Natural killer cell (primary cell): Measurements from ENCODE around the gene USP2. TPM values are rescaled to one million over a fixed set of nuclear protein-coding genes. Genes with fewer than 3 reads are reported as not detected.
A peak's percentile ranks its signal among the peaks of the same experiment; 100 is the strongest.

ENCODE experiments used
- ATAC-seq, 3 donors: fragments of 150-1000 bp in 2 of 3; fragments of 200-7000 bp in 1 of 3; cut with Tn5 transposase; 1 replicate in 1 of 3; 2 replicates in 2 of 3; pipeline ENCODE4 v1.10.0; 2021; ENCODE audit warnings: mild to moderate bottlenecking in 2 of 3, moderate library complexity in 2 of 3
- DNase-seq, 2 donors: peaks; one replicate each; pipeline versions ENCODE4 v3.0.0 to v3.0.0-alpha.2; 2013 to 2021; ENCODE audit warnings: mixed read lengths in 1 of 2
- H3K27ac ChIP-seq: one replicate; pipeline ENCODE4 v1.5.1; 2013; ENCODE audit warnings: mild to moderate bottlenecking, low read length
- H3K27me3 ChIP-seq: one replicate; pipeline ENCODE4 v1.6.1; 2013; ENCODE audit warnings: low read length; ENCODE audit not compliant: control insufficient read depth, insufficient read depth
- H3K36me3 ChIP-seq: one replicate; pipeline ENCODE4 v1.6.1; 2013; ENCODE audit warnings: low read length; ENCODE audit not compliant: control insufficient read depth, insufficient read depth
- H3K4me1 ChIP-seq: one replicate; pipeline ENCODE4 v1.6.1; 2013; ENCODE audit warnings: low read length; ENCODE audit not compliant: control insufficient read depth, insufficient read depth
- H3K4me3 ChIP-seq: one replicate; pipeline ENCODE4 v1.5.1; 2013; ENCODE audit warnings: low read length
- H3K9me3 ChIP-seq: one replicate; pipeline ENCODE4 v1.6.1; 2013; ENCODE audit warnings: low read length; ENCODE audit not compliant: control insufficient read depth, insufficient read depth
- H3K27ac Mint-ChIP-seq, 2 donors: one replicate each; pipeline ENCODE4 v1.8.0; 2022; ENCODE audit warnings: mild to moderate bottlenecking in 2 of 2, mixed read lengths in 2 of 2, moderate library complexity in 1 of 2
- H3K27me3 Mint-ChIP-seq, 2 donors: one replicate each; pipeline ENCODE4 v1.8.0; 2022; ENCODE audit warnings: low read depth in 2 of 2, mixed read lengths in 2 of 2
- H3K36me3 Mint-ChIP-seq: one replicate; pipeline ENCODE4 v1.8.0; 2022; ENCODE audit warnings: mixed read lengths
- H3K4me1 Mint-ChIP-seq, 2 donors: one replicate each; pipeline ENCODE4 v1.8.0; 2022; ENCODE audit warnings: mixed read lengths in 2 of 2
- H3K4me3 Mint-ChIP-seq: one replicate; pipeline ENCODE4 v1.8.0; 2022; ENCODE audit warnings: mild to moderate bottlenecking, moderate library complexity, mixed read lengths
- H3K9me3 Mint-ChIP-seq, 2 donors: one replicate each; pipeline ENCODE4 v1.8.0; 2022; ENCODE audit warnings: mixed read lengths in 2 of 2
- CTCF ChIP-seq: fragments of 200-600 bp; IDR thresholded peaks from one replicate; pipeline ENCODE4 v1.8.0; 2022; ENCODE audit warnings: antibody characterized with exemption
- WGBS: methylation state at CpG from one replicate; pipeline ENCODE4 v1.1.7; 2013; ENCODE audit warnings: missing lambda C conversion rate; ENCODE audit not compliant: insufficient coverage; 5-methylcytosine and 5-hydroxymethylcytosine counted together
- intact Hi-C: fragments of 100-400 bp; cut with micrococcal nuclease; formaldehyde crosslinking; loops from one replicate; pipeline ENCODE4 v1.14.2; 2022
- total RNA-seq, 4 donors: library from RNA; stranded (reverse); fragments of 120-200 nt in 1 of 4; gene quantifications; one replicate each; pipeline versions ENCODE4 v1.2.3 to v1.2.4, GENCODE V29; 2013 to 2022

The USP2 gene
- total RNA-seq, 3 donors from 2014 or later (not counting 1 experiment from before 2014, with no cell fraction given): 0.50 to 3.9 TPM; not detected in 1

DNA sequence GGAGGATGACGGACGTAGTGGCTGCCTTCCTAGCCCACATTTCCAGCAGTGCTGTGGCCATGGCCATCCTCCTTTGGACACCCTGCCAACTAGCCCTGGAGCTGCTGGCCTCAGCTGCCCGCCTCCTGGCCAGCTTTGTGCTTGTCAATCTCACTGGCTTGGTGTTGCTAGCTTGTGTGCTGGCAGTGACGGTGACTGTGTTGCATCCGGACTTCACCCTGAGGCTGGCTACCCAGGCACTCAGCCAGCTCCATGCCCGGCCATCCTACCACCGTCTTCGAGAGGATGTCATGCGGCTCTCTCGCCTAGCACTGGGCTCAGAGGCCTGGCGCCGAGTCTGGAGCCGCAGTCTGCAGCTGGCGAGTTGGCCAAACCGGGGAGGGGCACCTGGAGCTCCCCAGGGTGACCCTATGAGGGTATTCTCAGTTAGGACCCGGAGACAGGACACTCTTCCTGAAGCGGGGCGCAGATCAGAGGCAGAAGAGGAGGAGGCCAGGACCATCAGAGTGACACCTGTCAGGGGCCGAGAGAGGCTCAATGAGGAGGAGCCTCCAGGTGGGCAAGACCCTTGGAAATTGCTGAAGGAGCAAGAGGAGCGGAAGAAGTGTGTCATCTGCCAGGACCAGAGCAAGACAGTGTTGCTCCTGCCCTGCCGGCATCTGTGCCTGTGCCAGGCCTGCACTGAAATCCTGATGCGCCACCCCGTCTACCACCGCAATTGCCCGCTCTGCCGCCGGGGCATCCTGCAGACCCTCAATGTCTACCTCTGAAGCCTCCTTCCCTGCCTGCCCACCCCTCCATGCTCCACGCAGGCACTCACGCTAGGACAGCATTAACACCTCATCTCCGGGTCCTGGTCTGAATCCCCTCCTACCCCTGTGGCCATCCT, 45.6 kb downstream of the USP2 start:
- Mint-ChIP-seq H3K36me3 (no peaks in the 10 kb centered on the region), H3K4me1 (peaks cover 15 to 52% of the 10 kb centered on the region in 2 donors), H3K9me3 (no peaks in the 10 kb centered on the region), H3K27ac (peak overlapping the region; percentile 91 to 96), H3K27me3 (peaks cover 14 to 17% of the 10 kb centered on the region in 2 donors), H3K4me3 (peak overlapping the region; percentile 100)
- intact Hi-C loops: no loop called here
- Histone ChIP-seq H3K36me3 (no peaks in the 10 kb centered on the region), H3K4me1 (peaks cover 31% of the 10 kb centered on the region), H3K27me3 (peaks cover 13% of the 10 kb centered on the region), H3K4me3 (no peak overlapping the region), H3K9me3 (no peaks in the 10 kb centered on the region), H3K27ac (no peak overlapping the region)
- no peak for TF ChIP-seq CTCF
- DNase-seq: no peak
- no peak for ATAC-seq
- 93% methylated on average over 29 of the region's 30 CpGs for WGBS

DNA sequence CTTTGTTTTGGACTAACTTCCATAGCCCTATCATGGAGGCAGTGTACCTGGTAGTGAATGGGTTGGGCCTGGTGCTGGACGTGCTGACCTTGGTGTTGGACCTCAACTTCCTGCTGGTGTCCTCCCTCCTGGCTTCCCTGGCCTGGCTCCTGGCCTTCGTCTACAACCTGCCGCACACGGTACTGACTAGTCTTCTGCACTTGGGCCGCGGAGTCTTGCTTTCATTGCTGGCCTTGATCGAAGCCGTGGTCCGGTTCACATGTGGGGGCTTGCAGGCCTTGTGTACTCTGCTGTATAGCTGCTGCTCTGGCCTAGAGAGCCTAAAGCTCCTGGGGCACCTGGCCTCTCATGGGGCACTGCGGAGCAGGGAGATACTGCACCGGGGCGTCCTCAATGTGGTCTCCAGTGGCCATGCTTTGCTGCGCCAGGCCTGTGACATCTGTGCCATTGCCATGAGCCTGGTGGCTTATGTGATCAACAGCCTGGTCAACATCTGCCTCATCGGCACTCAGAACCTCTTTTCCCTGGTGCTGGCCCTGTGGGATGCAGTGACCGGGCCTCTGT, 46.3 kb downstream of the USP2 start:
- Histone ChIP-seq H3K27ac (peak overlapping the region; percentile 62), H3K36me3 (no peaks in the 10 kb centered on the region), H3K27me3 (peaks cover 10% of the 10 kb centered on the region), H3K9me3 (no peaks in the 10 kb centered on the region), H3K4me1 (peaks cover 25% of the 10 kb centered on the region), H3K4me3 (peak overlapping the region; percentile 86)
- intact Hi-C loops: no loop called here
- Mint-ChIP-seq H3K4me3 (peak overlapping the region; percentile 100), H3K36me3 (no peaks in the 10 kb centered on the region), H3K27ac (peak overlapping the region; percentile 91 to 96), H3K4me1 (peaks cover 15 to 49% of the 10 kb centered on the region in 2 donors), H3K27me3 (peaks cover 18% of the 10 kb centered on the region in 2 donors), H3K9me3 (no peaks in the 10 kb centered on the region)
- DNase-seq: no peak
- no peak for TF ChIP-seq CTCF
- no peak for ATAC-seq
- WGBS: 83% methylated on average over 15 of the region's 15 CpGs

DNA sequence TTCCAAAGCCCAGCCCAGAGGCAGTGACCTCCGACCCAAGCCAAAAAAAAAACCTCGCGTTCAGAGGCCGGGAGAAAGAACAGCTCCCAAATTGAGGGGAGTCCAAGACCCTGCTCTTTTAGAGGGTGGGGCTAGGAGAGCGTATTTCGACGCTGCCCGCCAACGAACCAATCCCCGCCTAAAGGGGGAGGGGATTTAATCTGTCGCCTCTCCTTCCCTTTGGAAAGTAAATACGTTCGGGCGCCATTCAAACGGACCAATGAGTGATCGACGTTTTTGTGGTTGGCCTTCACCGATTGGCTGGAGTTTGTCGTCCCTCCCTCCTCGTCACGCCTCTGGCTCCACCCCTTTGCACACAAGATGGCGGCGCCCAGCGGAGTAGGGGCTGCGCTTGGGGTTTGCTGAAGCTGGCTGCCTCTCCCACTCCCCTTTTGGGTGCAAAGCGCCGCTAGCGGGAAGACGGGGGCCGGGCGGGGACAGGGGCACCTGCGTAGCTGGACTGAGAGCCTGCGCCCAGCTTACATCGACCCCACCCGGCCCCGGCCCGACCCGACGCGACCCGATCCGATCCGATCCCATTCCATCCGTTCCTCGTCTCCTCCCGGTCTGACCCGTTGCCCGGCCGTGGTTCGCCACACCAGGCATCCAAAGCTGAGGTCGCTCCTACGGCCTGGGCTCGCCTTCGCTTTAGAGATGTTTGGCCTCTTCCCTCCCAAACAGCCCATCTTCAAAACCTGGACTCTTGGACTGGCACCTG, 47.1 kb downstream of the USP2 start, which contains the start of gene RNF26:
Gene RNF26 (plus strand): TSS at position 354 of the 757 bp plus-strand sequence. CDS start 596 bp downstream, outside the sequence.
- no peaks in the 10 kb centered on the region for H3K36me3 Mint-ChIP-seq
- H3K27ac Mint-ChIP-seq: peak within 1 kb of the TSS; percentile 91 to 96
- peak within 1 kb of the TSS; percentile 62 for H3K27ac ChIP-seq
- DNase-seq (peak; percentile 92 to 98), ATAC-seq (peak; percentile 96 to 97 (median 96))
- intact Hi-C loops: no loop called here
- H3K4me1 Mint-ChIP-seq: peaks cover 15 to 47% of the 10 kb centered on the region in 2 donors
- peaks cover 20 to 25% of the 10 kb centered on the region in 2 donors for H3K27me3 Mint-ChIP-seq
- H3K27me3 ChIP-seq: peaks cover 5% of the 10 kb centered on the region
- no peaks in the 10 kb centered on the region for H3K36me3 ChIP-seq
- TF ChIP-seq CTCF: no peak
- H3K4me1 ChIP-seq: peaks cover 19% of the 10 kb centered on the region
- under 1% methylated on average over 54 of the region's 54 CpGs for WGBS
- no peaks in the 10 kb centered on the region for H3K9me3 ChIP-seq
- peak within 1 kb of the TSS; percentile 100 for H3K4me3 Mint-ChIP-seq
- H3K4me3 ChIP-seq: peak within 1 kb of the TSS; percentile 86
- H3K9me3 Mint-ChIP-seq: no peaks in the 10 kb centered on the region
